ENCODE results near the gene NEK7.

Gene NEK7

DNA sequence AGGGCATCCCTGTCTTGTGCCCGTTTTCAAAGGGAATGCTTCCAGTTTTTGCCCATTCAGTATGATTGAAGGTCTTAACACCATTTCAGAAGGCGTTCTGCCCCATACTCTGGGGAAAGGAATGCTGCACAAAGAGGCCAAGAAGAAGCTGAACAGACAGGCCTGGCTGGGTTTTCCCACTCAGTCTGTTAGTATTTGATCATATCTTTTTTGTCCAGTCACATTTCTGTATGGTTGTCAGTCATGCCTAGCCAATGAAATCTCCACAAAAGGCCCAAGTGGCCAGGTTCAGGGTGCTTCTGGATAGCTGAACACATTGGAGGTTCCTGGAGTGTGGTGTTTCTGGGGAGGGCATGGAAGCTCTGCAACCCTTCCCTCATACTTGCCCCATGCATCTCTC, 72.1 kb downstream of the NEK7 start:
- TF ChIP-seq ZFX (IDR thresholded peaks at IDR 0.05; ENCODE audit: borderline replicate concordance), result no peak
- TF ChIP-seq, protein P1, sequence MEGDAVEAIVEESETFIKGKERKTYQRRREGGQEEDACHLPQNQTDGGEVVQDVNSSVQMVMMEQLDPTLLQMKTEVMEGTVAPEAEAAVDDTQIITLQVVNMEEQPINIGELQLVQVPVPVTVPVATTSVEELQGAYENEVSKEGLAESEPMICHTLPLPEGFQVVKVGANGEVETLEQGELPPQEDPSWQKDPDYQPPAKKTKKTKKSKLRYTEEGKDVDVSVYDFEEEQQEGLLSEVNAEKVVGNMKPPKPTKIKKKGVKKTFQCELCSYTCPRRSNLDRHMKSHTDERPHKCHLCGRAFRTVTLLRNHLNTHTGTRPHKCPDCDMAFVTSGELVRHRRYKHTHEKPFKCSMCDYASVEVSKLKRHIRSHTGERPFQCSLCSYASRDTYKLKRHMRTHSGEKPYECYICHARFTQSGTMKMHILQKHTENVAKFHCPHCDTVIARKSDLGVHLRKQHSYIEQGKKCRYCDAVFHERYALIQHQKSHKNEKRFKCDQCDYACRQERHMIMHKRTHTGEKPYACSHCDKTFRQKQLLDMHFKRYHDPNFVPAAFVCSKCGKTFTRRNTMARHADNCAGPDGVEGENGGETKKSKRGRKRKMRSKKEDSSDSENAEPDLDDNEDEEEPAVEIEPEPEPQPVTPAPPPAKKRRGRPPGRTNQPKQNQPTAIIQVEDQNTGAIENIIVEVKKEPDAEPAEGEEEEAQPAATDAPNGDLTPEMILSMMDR (IDR thresholded peaks at IDR 0.05), result no peak
- no peak overlapping the region for H3K27ac ChIP-seq

GRCh38 chr1:198231779-198232178, 75.0 kb downstream of the NEK7 start:
- TF ChIP-seq, protein P1 (IDR thresholded peaks at IDR 0.05), result no peak
- TF ChIP-seq ZFX (IDR thresholded peaks at IDR 0.05; ENCODE audit: borderline replicate concordance), result no peak
- no peak overlapping the region for H3K27ac ChIP-seq

GRCh38 chr1:198232378-198232777, 75.6 kb downstream of the NEK7 start:
- H3K27ac ChIP-seq, result no peak overlapping the region
- TF ChIP-seq ZFX (IDR thresholded peaks at IDR 0.05; ENCODE audit: borderline replicate concordance), result no peak
- TF ChIP-seq, protein P1 (IDR thresholded peaks at IDR 0.05), result no peak

- TF ChIP-seq ZFX (IDR thresholded peaks at IDR 0.05; ENCODE audit: borderline replicate concordance), result no peak
- TF ChIP-seq, protein P1 (IDR thresholded peaks at IDR 0.05), result no peak
- H3K27ac ChIP-seq, result no peak overlapping the region
Measured at GRCh38 chr1:198232940-198233675, 76.3 kb downstream of the NEK7 start.

DNA sequence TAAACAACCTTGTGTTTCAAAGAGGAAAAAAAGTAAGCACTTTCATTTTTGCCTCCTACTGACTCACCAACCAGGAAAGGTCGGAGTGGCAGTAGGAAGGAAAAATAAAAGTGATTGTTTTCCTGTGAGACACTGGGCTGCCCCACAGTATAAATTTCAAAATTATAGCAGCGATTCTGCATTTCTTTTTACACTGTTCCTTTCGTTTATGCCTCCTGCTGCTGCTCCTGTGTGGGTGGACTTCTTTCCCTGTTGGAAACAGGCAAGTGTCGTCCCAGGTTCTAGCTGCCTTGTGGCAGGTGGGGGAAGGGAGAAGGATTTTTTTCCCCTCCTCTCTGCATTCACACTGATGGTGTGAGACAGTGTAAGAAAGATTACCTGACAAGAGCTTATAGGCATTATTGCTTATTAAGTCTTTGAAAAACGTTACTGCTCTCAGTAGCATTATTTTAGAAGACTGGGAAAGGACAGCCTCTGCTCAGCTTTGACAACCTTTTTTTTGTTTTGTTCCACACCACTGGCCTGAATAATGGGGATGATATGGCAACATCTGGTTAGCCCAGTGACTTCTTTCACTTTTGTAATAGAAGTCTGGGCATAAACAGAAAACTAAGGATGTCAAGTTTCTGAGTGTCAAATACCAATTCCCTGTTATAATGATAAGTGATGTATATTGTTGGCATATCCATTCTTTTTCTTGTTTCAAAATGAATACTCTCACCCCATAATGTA, 77.9 kb downstream of the NEK7 start:
- no peak overlapping the region for H3K27ac ChIP-seq
- TF ChIP-seq, protein P1 (IDR thresholded peaks at IDR 0.05), result no peak
- TF ChIP-seq ZFX (IDR thresholded peaks at IDR 0.05; ENCODE audit: borderline replicate concordance), result no peak

- H3K27ac ChIP-seq, result no peak overlapping the region
- no peak for TF ChIP-seq ZFX (IDR thresholded peaks at IDR 0.05; ENCODE audit: borderline replicate concordance)
- TF ChIP-seq, protein P1 (IDR thresholded peaks at IDR 0.05), result no peak
Measured at GRCh38 chr1:198238121-198238520, 81.3 kb downstream of the NEK7 start.

DNA sequence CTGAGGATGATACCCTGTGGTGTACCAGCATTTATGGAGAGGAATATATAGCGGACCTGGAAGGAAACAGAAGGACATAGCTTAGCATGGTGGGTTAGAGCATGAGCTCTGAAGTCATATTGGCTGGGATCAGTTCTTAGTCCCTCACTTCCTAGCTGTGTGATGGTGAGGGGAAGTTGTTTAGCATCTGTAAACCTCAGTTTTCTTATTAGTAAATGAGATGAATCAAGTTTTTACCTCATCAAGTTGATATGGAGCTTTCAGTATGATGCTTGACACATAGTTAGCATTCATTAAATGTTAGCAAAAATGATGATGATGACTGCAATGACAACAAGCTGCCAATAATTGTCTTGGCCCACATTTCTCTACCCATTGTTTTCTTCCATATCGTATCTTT, 84.8 kb downstream of the NEK7 start:
- no peak for TF ChIP-seq ZFX (IDR thresholded peaks at IDR 0.05; ENCODE audit: borderline replicate concordance)
- TF ChIP-seq, protein P1 (IDR thresholded peaks at IDR 0.05), result no peak
- H3K27ac ChIP-seq, result no peak overlapping the region
